Endodermal cell (in vitro differentiated cells): ENCODE data around the gene ADTRP. TPM values are rescaled to one million over a fixed set of nuclear protein-coding genes. Genes with fewer than 3 reads are reported as not detected.
A peak's percentile ranks its signal among the peaks of the same experiment; 100 is the strongest.

ENCODE experiments used
- DNase-seq: peaks from one replicate; pipeline ENCODE4 v3.0.0-alpha.2; 2017
- H3K27ac ChIP-seq: 2 replicates; pipeline ENCODE4 v1.5.1; 2013; ENCODE audit warnings: mild to moderate bottlenecking, low read depth, low read length, moderate library complexity
- H3K27me3 ChIP-seq: 2 replicates; pipeline ENCODE4 v1.6.1; 2013; ENCODE audit warnings: mild to moderate bottlenecking, low read length, moderate library complexity; ENCODE audit not compliant: insufficient read depth, control insufficient read depth, poor library complexity, severe bottlenecking
- H3K36me3 ChIP-seq: 2 replicates; pipeline ENCODE4 v1.7.0; 2013; ENCODE audit warnings: mild to moderate bottlenecking, low read length, moderate library complexity; ENCODE audit not compliant: control insufficient read depth, insufficient read depth
- H3K4me1 ChIP-seq: one replicate; pipeline ENCODE4 v1.7.0; 2013; ENCODE audit warnings: low read length; ENCODE audit not compliant: control insufficient read depth, insufficient read depth
- H3K4me3 ChIP-seq: 2 replicates; pipeline ENCODE4 v1.5.1; 2013; ENCODE audit warnings: mild to moderate bottlenecking, low read length, moderate library complexity
- H3K9ac ChIP-seq: 2 replicates; pipeline ENCODE4 v1.6.1; 2013; ENCODE audit warnings: mild to moderate bottlenecking, low read length, moderate library complexity; ENCODE audit not compliant: poor library complexity, severe bottlenecking; ENCODE audit errors: extremely low read depth
- H3K9me3 ChIP-seq: 2 replicates; pipeline ENCODE4 v1.6.1; 2013; ENCODE audit warnings: mild to moderate bottlenecking, low read length, moderate library complexity; ENCODE audit not compliant: control insufficient read depth
- H3K27ac Mint-ChIP-seq: 2 replicates; pipeline ENCODE4 v1.8.0; 2020; ENCODE audit warnings: mixed read lengths
- H3K27me3 Mint-ChIP-seq: 2 replicates; pipeline ENCODE4 v1.8.0; 2021; ENCODE audit warnings: mild to moderate bottlenecking, mixed read lengths; ENCODE audit not compliant: insufficient read depth
- H3K36me3 Mint-ChIP-seq: 2 replicates; pipeline ENCODE4 v1.8.0; 2020; ENCODE audit warnings: low read depth, mixed read lengths
- H3K4me1 Mint-ChIP-seq: 2 replicates; pipeline ENCODE4 v1.8.0; 2020; ENCODE audit warnings: mixed read lengths
- H3K4me3 Mint-ChIP-seq: 2 replicates; pipeline ENCODE4 v1.8.0; 2020; ENCODE audit warnings: mild to moderate bottlenecking, moderate library complexity, mixed read lengths
- H3K9me3 Mint-ChIP-seq: 2 replicates; pipeline ENCODE4 v1.8.0; 2020; ENCODE audit warnings: mild to moderate bottlenecking, mixed read lengths
- CTCF ChIP-seq: fragments of 200-600 bp; sonication (generic); conservative IDR thresholded peaks from 2 replicates; pipeline ENCODE4 v1.5.0; 2021; ENCODE audit warnings: antibody characterized with exemption, mild to moderate bottlenecking
- WGBS, 2 experiments: methylation state at CpG; one replicate each; pipeline versions ENCODE4 v1.1.5 to v1.1.7; 2013; ENCODE audit warnings: missing lambda C conversion rate in 2 of 2, mixed read lengths in 1 of 2; ENCODE audit not compliant: insufficient coverage in 1 of 2, insufficient read length in 1 of 2; 5-methylcytosine and 5-hydroxymethylcytosine counted together
- total RNA-seq, 2 donors: library from RNA; stranded (reverse); fragmentation: NEBNext Ultra II Directional in 1 of 2; extraction: Animal tissue kit (Norgen Biotek cat#: 25700) in 1 of 2; gene quantifications; 2 replicates in 1 of 2; 3 replicates in 1 of 2; pipeline ENCODE4 v1.2.1, GENCODE V29; 2021

The ADTRP gene
- total RNA-seq, 2 donors from 2014 or later, result 0.20 to 0.29 TPM

- Histone ChIP-seq H3K4me1 (peaks cover 20% of the 10 kb centered on the region), H3K9me3 (no peaks in the 10 kb centered on the region), H3K9ac (no peak overlapping the region), H3K27me3 (no peaks in the 10 kb centered on the region), H3K4me3 (no peak overlapping the region), H3K36me3 (no peaks in the 10 kb centered on the region), H3K27ac (no peak overlapping the region)
- peak; percentile 90 for DNase-seq
- no peaks in the 10 kb centered on the region for H3K9me3 Mint-ChIP-seq
- peak overlapping the region; percentile 58 for H3K27ac Mint-ChIP-seq
- WGBS, 2 experiments, result 82 to 92% methylated on average over 9 to 13 of the region's 13 CpGs
- no peaks in the 10 kb centered on the region for H3K36me3 Mint-ChIP-seq
- TF ChIP-seq CTCF, result no peak
- no peaks in the 10 kb centered on the region for H3K27me3 Mint-ChIP-seq
- peaks cover 34% of the 10 kb centered on the region for H3K4me1 Mint-ChIP-seq
- no peak overlapping the region for H3K4me3 Mint-ChIP-seq
Observed at GRCh38 chr6:11805259-11806053, 26.9 kb upstream of the ADTRP start.

GRCh38 chr6:11804701-11805100, 26.1 kb upstream of the ADTRP start:
- no peak overlapping the region for H3K4me3 Mint-ChIP-seq
- no peak overlapping the region for H3K27ac ChIP-seq
- no peak overlapping the region for H3K9ac ChIP-seq
- H3K9me3 Mint-ChIP-seq, result no peaks in the 10 kb centered on the region
- 63 to 65% methylated on average over 3 of the region's 3 CpGs for WGBS, 2 experiments
- peak overlapping the region; percentile 58 for H3K27ac Mint-ChIP-seq
- peaks cover 34% of the 10 kb centered on the region for H3K4me1 Mint-ChIP-seq
- no peak overlapping the region for H3K4me3 ChIP-seq
- no peaks in the 10 kb centered on the region for H3K27me3 Mint-ChIP-seq
- TF ChIP-seq CTCF, result no peak
- no peaks in the 10 kb centered on the region for H3K36me3 Mint-ChIP-seq
- H3K4me1 ChIP-seq, result peaks cover 20% of the 10 kb centered on the region
- H3K36me3 ChIP-seq, result no peaks in the 10 kb centered on the region
- DNase-seq, result peak; percentile 52
- no peaks in the 10 kb centered on the region for H3K9me3 ChIP-seq
- no peaks in the 10 kb centered on the region for H3K27me3 ChIP-seq

GRCh38 chr6:11804135-11804534, 25.5 kb upstream of the ADTRP start:
- Mint-ChIP-seq H3K4me1 (peaks cover 34% of the 10 kb centered on the region), H3K36me3 (no peaks in the 10 kb centered on the region), H3K27me3 (no peaks in the 10 kb centered on the region), H3K9me3 (no peaks in the 10 kb centered on the region), H3K4me3 (no peak overlapping the region), H3K27ac (peak overlapping the region; percentile 42)
- H3K9me3 ChIP-seq, result no peaks in the 10 kb centered on the region
- no peaks in the 10 kb centered on the region for H3K27me3 ChIP-seq
- peaks cover 20% of the 10 kb centered on the region for H3K4me1 ChIP-seq
- H3K9ac ChIP-seq, result no peak overlapping the region
- H3K27ac ChIP-seq, result no peak overlapping the region
- no peak for DNase-seq
- H3K36me3 ChIP-seq, result no peaks in the 10 kb centered on the region
- TF ChIP-seq CTCF, result no peak
- 90 to 94% methylated on average over 6 of the region's 6 CpGs for WGBS, 2 experiments
- H3K4me3 ChIP-seq, result no peak overlapping the region
